ENCODE data around the gene MITF.

MITF gene

GRCh38 chr3:69729147-69729919, 9.9 kb upstream of the MITF start:
- DNase-seq (ENCODE audit: low read depth in 2 of 2): no peak

DNA sequence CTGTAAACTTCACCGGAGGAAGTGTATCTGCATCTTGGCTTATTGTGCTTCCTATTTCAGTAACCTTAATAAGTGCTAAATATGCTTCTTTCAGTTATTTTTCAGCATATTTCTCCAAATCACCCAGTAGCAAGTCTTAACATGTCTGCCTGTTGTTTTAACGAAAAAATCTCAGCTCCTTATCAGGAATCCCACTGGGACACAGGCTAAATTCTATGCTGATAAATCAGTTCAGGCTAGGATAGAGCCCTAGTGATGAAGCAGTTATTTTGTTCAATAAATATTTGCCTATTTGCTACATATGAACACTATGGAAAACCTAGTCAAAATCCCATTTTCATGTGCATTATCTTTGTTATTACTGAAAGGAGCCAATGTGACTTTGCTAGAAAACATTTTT, 8.2 kb upstream of the MITF start:
- DNase-seq (ENCODE audit: low read depth in 2 of 2): no peak

DNA sequence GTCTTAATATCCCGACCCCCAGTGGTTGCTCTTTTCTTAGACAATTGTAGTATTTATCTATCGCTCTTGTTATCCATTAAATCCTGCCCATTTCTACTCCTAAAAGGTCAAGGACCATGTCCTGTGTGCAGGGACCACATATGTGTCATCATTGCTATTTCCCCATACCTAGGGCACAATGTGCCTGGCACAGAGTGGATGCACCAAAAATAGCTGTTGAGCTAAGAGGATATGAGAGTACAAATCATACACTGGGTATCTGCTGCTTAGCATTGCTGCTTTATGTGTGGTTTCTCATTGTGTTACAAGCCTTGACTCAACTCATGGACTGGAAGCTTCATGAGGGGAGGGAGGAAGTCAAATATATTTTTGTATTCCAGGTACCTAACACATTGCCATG, 3.4 kb upstream of the MITF start:
- DNase-seq (ENCODE audit: low read depth in 2 of 2): no peak

- no peak for DNase-seq (ENCODE audit: low read depth in 2 of 2)
These were observed 1.9 kb upstream of the MITF start for GRCh38 chr3:69737392-69737791.

DNA sequence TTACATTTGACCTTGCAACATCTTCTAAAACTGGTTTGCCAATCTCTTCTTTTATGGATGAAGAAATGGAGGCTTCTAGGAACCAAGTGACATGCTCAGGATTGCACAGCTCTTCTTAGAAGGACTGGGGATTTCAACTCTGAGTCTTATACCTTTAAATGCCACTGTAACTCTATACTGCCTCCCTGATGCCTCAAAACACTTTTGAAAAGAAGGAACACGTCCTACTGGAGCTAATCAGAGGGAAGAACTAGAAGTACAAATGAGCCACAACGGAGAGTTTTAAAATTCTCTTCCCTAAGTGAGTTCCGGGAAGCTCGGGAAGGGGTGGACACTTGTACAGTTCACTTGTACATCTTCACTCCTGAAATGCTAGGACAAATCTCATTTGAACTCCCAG, 949 bp upstream of the MITF start:
- DNase-seq (ENCODE audit: low read depth in 2 of 2): no peak

GRCh38 chr3:69738859-69739203, 433 bp upstream of the MITF start:
- no peak for DNase-seq (ENCODE audit: low read depth in 2 of 2)

DNA sequence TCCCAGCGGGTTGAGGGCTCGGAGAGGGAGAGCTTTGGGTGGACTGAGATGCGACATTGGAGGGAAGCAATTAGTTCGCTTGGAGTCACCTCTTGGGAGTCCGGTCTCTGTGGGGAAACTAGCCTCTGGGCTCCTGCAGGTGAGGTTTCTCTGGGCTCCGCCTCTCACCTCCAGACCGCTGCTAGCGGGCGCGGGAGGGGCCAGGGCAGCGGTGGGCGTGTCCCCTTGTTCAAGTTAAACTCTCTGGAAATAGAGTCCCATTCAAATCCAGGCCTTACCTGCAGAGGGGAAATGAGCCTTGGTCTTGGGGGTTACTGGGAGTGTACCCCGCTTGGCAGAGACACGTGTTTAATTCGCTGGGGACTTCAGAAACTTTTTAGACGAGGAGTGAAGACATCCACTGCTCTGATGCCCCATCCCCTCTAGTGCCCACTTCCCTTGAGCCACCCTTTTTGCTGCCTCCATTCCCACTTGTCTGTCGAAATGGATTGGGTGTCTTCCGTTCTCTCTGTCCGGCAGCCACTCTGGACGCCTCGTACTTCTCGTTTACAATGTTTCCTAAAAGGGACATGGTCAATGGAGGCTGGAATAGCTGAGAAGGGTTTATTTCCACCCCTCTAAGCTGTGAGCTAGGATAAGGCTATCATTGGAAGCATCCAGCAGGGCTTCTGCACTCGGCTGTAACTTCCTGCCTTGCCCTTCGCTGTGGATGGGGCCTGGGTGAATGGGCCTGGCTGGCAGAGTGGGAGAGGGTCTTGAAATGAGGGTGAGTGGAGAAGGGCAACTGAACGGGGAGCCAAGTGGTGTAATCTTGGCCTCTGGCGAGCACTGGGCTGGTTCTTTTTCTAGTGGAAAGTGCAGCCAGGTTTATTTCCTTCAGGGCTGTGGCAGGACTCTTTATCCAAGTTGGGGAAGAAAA, 1.1 kb downstream of the MITF start:
- no peak for DNase-seq (ENCODE audit: low read depth in 2 of 2)

- no peak for DNase-seq (ENCODE audit: low read depth in 2 of 2)
These were observed 1.9 kb downstream of the MITF start for GRCh38 chr3:69741032-69741767.

DNA sequence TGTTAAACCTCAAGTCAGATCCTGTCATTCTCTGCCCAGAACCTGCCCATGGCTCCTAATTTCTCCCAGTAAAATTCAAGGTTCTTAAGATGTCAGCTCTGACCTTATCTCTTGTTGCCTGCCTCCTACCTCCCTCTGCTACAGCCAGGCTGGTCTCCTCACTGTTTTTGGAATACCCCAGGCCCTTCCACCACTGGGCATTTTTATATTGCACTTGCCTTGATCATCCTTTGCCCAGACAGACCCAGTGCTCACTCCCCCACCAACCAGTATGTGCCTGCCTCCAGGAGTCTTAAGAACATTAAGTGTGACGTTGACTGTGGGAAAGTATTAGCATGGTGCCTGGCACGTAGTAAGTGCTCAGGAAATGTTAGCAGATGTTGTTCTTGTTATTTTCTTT, 3.1 kb downstream of the MITF start:
- no peak for DNase-seq (ENCODE audit: low read depth in 2 of 2)

GRCh38 chr3:69743975-69744906, 5.0 kb downstream of the MITF start:
- no peak for DNase-seq (ENCODE audit: low read depth in 2 of 2)

- no peak for DNase-seq (ENCODE audit: low read depth in 2 of 2)
These were observed 6.2 kb downstream of the MITF start for GRCh38 chr3:69745505-69745904.

GRCh38 chr3:69746119-69746518, 6.9 kb downstream of the MITF start:
- no peak for DNase-seq (ENCODE audit: low read depth in 2 of 2)

DNA sequence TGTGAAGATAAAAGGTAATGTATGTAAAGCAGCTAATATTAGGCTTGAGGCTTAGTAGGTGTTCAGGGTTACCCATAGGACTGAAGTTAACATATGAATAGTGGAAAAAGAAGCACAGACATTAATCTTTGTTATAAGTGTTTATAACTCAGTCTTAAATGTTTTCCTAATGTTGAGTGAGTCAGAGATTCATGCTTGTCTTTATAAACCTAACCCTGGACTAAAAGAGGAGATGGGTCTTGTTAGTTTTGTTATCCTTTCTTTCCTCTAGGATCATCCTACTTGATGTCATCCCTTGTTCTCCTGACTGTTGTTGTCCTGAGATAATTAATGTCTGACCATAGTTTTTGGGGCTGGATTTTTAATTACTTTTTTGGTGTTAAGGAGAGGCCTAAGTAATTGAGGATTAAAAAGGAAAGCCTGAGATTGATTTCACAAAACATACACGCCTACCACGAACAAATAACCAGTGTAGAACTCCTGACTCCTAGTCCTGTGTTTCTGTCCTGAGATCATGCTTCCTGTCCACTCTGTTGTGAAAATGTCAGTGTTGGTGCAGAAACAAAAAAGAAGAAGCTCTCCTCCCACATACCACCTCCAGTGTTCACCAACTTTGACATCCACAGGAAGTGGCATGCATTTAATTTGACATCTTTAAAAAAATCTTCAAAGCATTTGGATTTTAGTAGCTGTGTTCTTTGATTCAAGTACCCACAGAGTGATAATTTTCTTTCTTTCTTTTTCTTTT, 8.4 kb downstream of the MITF start:
- no peak for DNase-seq (ENCODE audit: low read depth in 2 of 2)

DNA sequence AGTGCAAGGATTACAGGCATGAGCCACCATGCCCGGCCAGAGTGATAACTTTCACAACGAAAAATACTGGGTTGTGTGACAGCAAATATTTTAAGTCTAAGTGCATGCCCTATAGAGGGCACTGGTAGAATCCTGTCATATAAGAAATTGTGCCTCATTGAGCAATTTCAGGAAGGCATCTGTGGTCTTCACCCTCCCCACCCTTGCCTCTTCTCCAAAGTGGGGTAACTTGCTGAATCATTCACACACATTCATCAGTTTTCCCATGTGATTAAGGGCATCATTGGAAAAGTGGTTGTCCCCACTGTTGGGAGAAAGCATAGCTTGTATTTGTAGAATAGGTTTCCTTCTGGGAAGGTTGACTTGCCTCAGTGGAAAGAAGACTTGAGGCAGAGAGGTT, 9.2 kb downstream of the MITF start:
- no peak for DNase-seq (ENCODE audit: low read depth in 2 of 2)

GRCh38 chr3:69749461-69749860, 10.2 kb downstream of the MITF start:
- no peak for DNase-seq (ENCODE audit: low read depth in 2 of 2)

- DNase-seq (ENCODE audit: low read depth in 2 of 2): no peak
These were observed 11.3 kb downstream of the MITF start for GRCh38 chr3:69750549-69750948.

- no peak for DNase-seq (ENCODE audit: low read depth in 2 of 2)
These were observed 11.8 kb downstream of the MITF start for GRCh38 chr3:69751074-69751476.

GRCh38 chr3:69752241-69752640, 13.0 kb downstream of the MITF start:
- no peak for DNase-seq (ENCODE audit: low read depth in 2 of 2)

- DNase-seq (ENCODE audit: low read depth in 2 of 2): no peak
These were observed 14.0 kb downstream of the MITF start for GRCh38 chr3:69753179-69753775.

DNA sequence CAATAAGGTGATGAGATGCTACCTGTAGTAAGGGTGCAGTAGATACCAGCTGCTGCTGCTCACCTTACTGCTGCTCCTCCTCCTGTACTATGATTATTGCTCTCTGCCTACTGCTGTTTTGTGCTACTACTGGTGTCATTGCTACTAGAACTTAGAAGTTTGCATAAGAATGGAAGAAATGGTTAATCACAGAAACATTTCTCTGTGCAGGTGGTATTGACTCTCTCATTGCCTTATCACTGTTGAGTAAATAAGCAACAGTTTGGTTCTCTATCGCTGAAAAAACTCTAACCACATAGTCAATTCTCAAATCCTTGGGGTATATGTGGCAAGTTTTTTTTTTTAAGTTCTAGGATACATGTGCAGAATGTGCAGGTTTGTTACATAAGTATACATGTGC, 16.5 kb downstream of the MITF start:
- DNase-seq (ENCODE audit: low read depth in 2 of 2): no peak

Measured in stimulated activated CD4-positive, alpha-beta T cell treated with anti-CD3 and anti-CD28 coated beads, Interleukin-12 subunit alpha, Interleukin-12 subunit beta, amount 100 ng/mL, for 24 hours (primary cell).